Smooth muscle cell (in vitro differentiated cells): ENCODE data around the gene SLC22A12. TPM values are rescaled to one million over a fixed set of nuclear protein-coding genes. Genes with fewer than 3 reads are reported as not detected.

Experiments
- DNase-seq: peaks from one replicate; lab custom pipeline; 2025; ENCODE audit not compliant: unreplicated experiment; lab: John Stamatoyannopoulos, UW
- H2AFZ ChIP-seq: fragments of 200-600 bp; sonication (generic); 2 replicates; pipeline ENCODE4 v1.6.0; 2016; ENCODE audit warnings: antibody characterized with exemption, low read depth, mild to moderate bottlenecking
- H3F3A ChIP-seq: fragments of 200-600 bp; sonication (generic); 2 replicates; pipeline ENCODE4 v1.6.0; 2017; ENCODE audit warnings: antibody characterized with exemption, low read depth
- H3K27ac ChIP-seq: fragments of 200-600 bp; sonication (generic); 2 replicates; pipeline ENCODE4 v1.5.1; 2016; ENCODE audit warnings: low read depth, mild to moderate bottlenecking
- H3K27me3 ChIP-seq: fragments of 200-600 bp; sonication (generic); 2 replicates; pipeline ENCODE4 v1.6.1; 2016; ENCODE audit warnings: low read depth, mild to moderate bottlenecking
- H3K36me3 ChIP-seq: fragments of 200-600 bp; sonication (generic); 2 replicates; pipeline ENCODE4 v1.5.1; 2016; ENCODE audit warnings: low read depth
- H3K4me1 ChIP-seq: fragments of 200-600 bp; sonication (generic); 2 replicates; pipeline ENCODE4 v1.5.1; 2016; ENCODE audit warnings: low read depth
- H3K4me2 ChIP-seq: fragments of 200-600 bp; sonication (generic); 2 replicates; pipeline ENCODE4 v1.6.0; 2016; ENCODE audit warnings: mild to moderate bottlenecking
- H3K4me3 ChIP-seq: fragments of 200-600 bp; sonication (generic); 2 replicates; pipeline ENCODE4 v1.5.1; 2016; ENCODE audit warnings: mild to moderate bottlenecking
- H3K79me2 ChIP-seq: fragments of 200-600 bp; sonication (generic); 2 replicates; pipeline ENCODE4 v1.6.0; 2016; ENCODE audit warnings: low read depth, mild to moderate bottlenecking
- H3K9ac ChIP-seq: fragments of 200-600 bp; sonication (generic); 2 replicates; pipeline ENCODE4 v1.6.0; 2016; ENCODE audit warnings: low read depth
- H3K9me3 ChIP-seq: fragments of 200-600 bp; sonication (generic); replicated peaks from 2 replicates; pipeline ENCODE4 v1.5.1; 2016; ENCODE audit warnings: low read depth
- H4K20me1 ChIP-seq: fragments of 200-600 bp; sonication (generic); 2 replicates; pipeline ENCODE4 v1.6.0; 2016; ENCODE audit warnings: low read depth
- CTCF ChIP-seq: fragments of 200-600 bp; sonication (generic); IDR thresholded peaks from 2 replicates; pipeline ENCODE4 v1.5.1; 2017; ENCODE audit warnings: borderline replicate concordance, mild to moderate bottlenecking, antibody characterized with exemption; ENCODE audit not compliant: insufficient read depth, poor library complexity, severe bottlenecking
- WGBS: methylation state at CpG from one replicate; pipeline ENCODE4 v1.1.7; 2016; ENCODE audit warnings: low lambda C conversion rate; 5-methylcytosine and 5-hydroxymethylcytosine counted together
- polyA plus RNA-seq: library from polyadenylated mRNA; unstranded; fragments of >200 nt; fragmentation: Nextera tagmentation; extraction: Ambion mirVana; gene quantifications from 2 replicates; pipeline ENCODE4 v1.2.1, GENCODE V29; 2016
- total RNA-seq: library from RNA; depleted of rRNA; stranded (reverse); fragments of >200 nt; gene quantifications from 2 replicates; pipeline ENCODE4 v1.2.3, GENCODE V29; 2014

SLC22A12 gene
- total and polyA plus RNA-seq, 2 experiments from 2014 or later, result not detected

- no peaks in the 10 kb centered on the region for H3K9me3 ChIP-seq
- no peak overlapping the region for H3K4me2 ChIP-seq
- no peak overlapping the region for H2AFZ ChIP-seq
- H3K4me1 ChIP-seq, result no peaks in the 10 kb centered on the region
- no peaks in the 10 kb centered on the region for H4K20me1 ChIP-seq
- no peaks in the 10 kb centered on the region for H3K79me2 ChIP-seq
- no peaks in the 10 kb centered on the region for H3K36me3 ChIP-seq
- 92% methylated on average over 36 of the region's 36 CpGs for WGBS
- no peak for TF ChIP-seq CTCF
- H3K9ac ChIP-seq, result no peak overlapping the region
- DNase-seq, result no peak
- no peak overlapping the region for H3K27ac ChIP-seq
- no peaks in the 10 kb centered on the region for H3F3A ChIP-seq
- H3K4me3 ChIP-seq, result no peak overlapping the region
- H3K27me3 ChIP-seq, result no peaks in the 10 kb centered on the region
Observed at GRCh38 chr11:64591257-64592233, 525 bp downstream of the SLC22A12 start.

- no peaks in the 10 kb centered on the region for H3K36me3 ChIP-seq
- H3K9me3 ChIP-seq, result no peaks in the 10 kb centered on the region
- no peaks in the 10 kb centered on the region for H3K79me2 ChIP-seq
- H3K27me3 ChIP-seq, result no peaks in the 10 kb centered on the region
- H3K9ac ChIP-seq, result no peak overlapping the region
- no peak overlapping the region for H2AFZ ChIP-seq
- no peak for TF ChIP-seq CTCF
- H4K20me1 ChIP-seq, result no peaks in the 10 kb centered on the region
- WGBS, result 89% methylated on average over 3 of the region's 3 CpGs
- DNase-seq, result no peak
- no peak overlapping the region for H3K27ac ChIP-seq
- H3K4me3 ChIP-seq, result no peak overlapping the region
- H3K4me2 ChIP-seq, result no peak overlapping the region
- no peaks in the 10 kb centered on the region for H3F3A ChIP-seq
- no peaks in the 10 kb centered on the region for H3K4me1 ChIP-seq
Observed at GRCh38 chr11:64592234-64592615, 1.2 kb downstream of the SLC22A12 start.

GRCh38 chr11:64592656-64593055 lies 1.6 kb downstream of the SLC22A12 start:
- Histone ChIP-seq H3K9ac (no peak overlapping the region), H3K36me3 (no peaks in the 10 kb centered on the region), H3K27ac (no peak overlapping the region), H2AFZ (no peak overlapping the region), H3K9me3 (no peaks in the 10 kb centered on the region), H3K4me3 (no peak overlapping the region), H3K4me2 (no peak overlapping the region), H3K79me2 (no peaks in the 10 kb centered on the region), H3F3A (no peaks in the 10 kb centered on the region), H4K20me1 (no peaks in the 10 kb centered on the region), H3K4me1 (no peaks in the 10 kb centered on the region), H3K27me3 (no peaks in the 10 kb centered on the region)
- DNase-seq, result no peak
- no peak for TF ChIP-seq CTCF
- 92% methylated on average over 8 of the region's 9 CpGs for WGBS
